Kidney epithelial cell (primary cell): ENCODE results near the gene UCP3. TPM values are rescaled to one million over a fixed set of nuclear protein-coding genes. Genes with fewer than 3 reads are reported as not detected.
A peak's percentile ranks its signal among the peaks of the same experiment; 100 is the strongest.

Experiments used
- DNase-seq: peaks from one replicate; pipeline ENCODE4 v3.0.0-alpha.2; 2010; ENCODE audit warnings: low read depth
- H3K27me3 ChIP-seq: 2 replicates; pipeline ENCODE4 v1.6.0; 2011; ENCODE audit warnings: low read length; ENCODE audit not compliant: control insufficient read depth, insufficient read depth
- H3K36me3 ChIP-seq: 2 replicates; pipeline ENCODE4 v1.5.1; 2011; ENCODE audit warnings: low read length; ENCODE audit not compliant: control insufficient read depth, insufficient read depth
- H3K4me3 ChIP-seq: 2 replicates; pipeline ENCODE4 v1.5.1; 2011; ENCODE audit warnings: low read depth, mild to moderate bottlenecking, control low read depth, low read length
- total RNA-seq: library from RNA; depleted of rRNA; stranded (reverse); fragments of >200 nt; gene quantifications from 2 replicates; pipeline ENCODE4 v1.2.3, GENCODE V29; 2015
- TF ChIP-seq, protein P1 (sequence below): IDR thresholded peaks from 2 replicates; pipeline ENCODE4 v1.5.1; 2011; ENCODE audit warnings: mild to moderate bottlenecking, moderate library complexity, low read length, control low read depth, inconsistent platforms; ENCODE audit not compliant: insufficient read depth, poor library complexity, severe bottlenecking

Gene UCP3
- total RNA-seq, 1 donor from 2014 or later: 0.84 TPM

DNA sequence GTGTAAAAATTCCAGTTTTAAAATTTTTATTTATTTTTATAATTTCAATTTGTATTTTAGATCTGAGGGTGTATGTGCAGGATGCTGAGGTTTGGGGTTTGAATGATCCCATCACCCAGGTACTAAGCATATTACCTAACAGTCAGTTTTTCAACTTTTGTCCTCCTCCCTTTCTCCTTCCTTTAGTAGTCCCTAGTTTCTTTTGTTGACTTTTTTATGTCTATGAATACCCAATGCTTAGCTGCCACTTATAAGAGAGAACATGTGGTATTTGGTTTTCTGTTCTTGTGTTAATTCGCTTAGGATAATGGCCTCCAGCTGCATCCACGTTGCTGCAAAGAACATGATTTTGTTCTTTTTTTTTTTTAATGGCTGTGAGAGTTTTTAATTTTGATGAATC lies 35.7 kb upstream of the UCP3 start:
- DNase-seq: no peak
- Histone ChIP-seq H3K36me3 (peaks cover 3% of the 10 kb centered on the region), H3K27me3 (no peaks in the 10 kb centered on the region), H3K4me3 (no peak overlapping the region)
- TF ChIP-seq, protein P1, sequence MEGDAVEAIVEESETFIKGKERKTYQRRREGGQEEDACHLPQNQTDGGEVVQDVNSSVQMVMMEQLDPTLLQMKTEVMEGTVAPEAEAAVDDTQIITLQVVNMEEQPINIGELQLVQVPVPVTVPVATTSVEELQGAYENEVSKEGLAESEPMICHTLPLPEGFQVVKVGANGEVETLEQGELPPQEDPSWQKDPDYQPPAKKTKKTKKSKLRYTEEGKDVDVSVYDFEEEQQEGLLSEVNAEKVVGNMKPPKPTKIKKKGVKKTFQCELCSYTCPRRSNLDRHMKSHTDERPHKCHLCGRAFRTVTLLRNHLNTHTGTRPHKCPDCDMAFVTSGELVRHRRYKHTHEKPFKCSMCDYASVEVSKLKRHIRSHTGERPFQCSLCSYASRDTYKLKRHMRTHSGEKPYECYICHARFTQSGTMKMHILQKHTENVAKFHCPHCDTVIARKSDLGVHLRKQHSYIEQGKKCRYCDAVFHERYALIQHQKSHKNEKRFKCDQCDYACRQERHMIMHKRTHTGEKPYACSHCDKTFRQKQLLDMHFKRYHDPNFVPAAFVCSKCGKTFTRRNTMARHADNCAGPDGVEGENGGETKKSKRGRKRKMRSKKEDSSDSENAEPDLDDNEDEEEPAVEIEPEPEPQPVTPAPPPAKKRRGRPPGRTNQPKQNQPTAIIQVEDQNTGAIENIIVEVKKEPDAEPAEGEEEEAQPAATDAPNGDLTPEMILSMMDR: no peak

DNA sequence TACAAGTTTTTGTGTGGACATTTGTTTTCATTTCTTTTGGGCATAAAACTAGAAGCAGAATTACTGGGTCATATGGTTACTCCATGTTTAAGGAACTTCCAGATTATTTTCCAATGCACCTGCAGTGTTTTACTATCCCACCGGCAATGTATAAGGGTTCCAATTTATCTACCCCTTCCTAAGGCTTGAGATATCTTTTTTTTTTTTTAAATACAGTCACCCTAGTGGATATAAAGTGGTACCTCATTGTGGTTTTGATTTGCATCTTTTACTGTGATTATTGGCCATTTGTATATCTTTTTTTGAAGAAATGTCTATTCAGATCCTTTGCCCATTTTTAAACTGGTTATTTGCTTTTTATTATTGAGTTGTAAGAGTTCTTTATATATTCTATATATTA lies 34.6 kb upstream of the UCP3 start:
- Histone ChIP-seq H3K27me3 (no peaks in the 10 kb centered on the region), H3K36me3 (peaks cover 3% of the 10 kb centered on the region), H3K4me3 (no peak overlapping the region)
- TF ChIP-seq, protein P1: no peak
- DNase-seq: no peak

DNA sequence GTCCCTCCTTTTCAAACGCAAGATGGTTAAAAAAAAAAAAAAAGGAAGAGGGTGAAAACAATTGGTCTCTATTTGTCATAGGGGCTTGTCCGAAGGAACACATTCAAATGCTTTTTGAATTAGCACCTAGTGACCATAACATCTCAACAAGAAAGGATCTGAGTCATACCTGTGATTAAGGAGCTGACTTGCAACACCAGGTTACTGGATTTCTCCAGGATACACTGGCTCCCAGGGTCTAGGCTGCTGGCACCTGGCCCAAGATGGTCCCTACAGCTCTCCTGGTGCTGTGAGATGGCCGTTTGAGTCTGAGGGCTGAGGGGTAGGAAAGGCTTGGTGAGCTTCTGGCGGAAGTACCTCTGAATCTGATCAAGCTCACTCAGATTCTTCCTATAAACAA lies 28.4 kb upstream of the UCP3 start:
- H3K4me3 ChIP-seq: no peak overlapping the region
- H3K36me3 ChIP-seq: peaks cover 2% of the 10 kb centered on the region
- TF ChIP-seq, protein P1: no peak
- no peaks in the 10 kb centered on the region for H3K27me3 ChIP-seq
- DNase-seq: peak; percentile 82

DNA sequence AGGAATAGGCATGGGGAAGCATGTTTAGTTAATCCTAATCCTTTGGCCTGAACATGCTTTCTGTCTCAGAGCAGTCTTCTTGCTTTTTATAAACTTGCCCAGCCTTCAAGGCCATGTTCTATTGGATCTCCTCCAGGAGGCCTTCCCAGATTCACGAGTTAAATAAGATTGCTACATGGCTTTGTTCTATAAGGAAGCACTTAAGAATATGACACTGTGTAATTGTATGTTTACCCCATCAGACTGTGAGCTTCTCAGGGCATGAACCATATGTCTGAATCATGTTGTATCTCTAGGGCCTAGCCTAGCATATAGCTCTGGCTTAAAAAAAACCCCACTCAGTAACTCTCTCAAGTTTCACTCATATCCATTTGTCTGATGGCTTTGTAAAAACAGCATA lies 26.4 kb upstream of the UCP3 start:
- TF ChIP-seq, protein P1: no peak
- no peak for DNase-seq
- peaks cover 2% of the 10 kb centered on the region for H3K36me3 ChIP-seq
- H3K4me3 ChIP-seq: no peak overlapping the region
- H3K27me3 ChIP-seq: no peaks in the 10 kb centered on the region

GRCh38 chr11:74033046-74033445 lies 24.2 kb upstream of the UCP3 start:
- DNase-seq: no peak
- Histone ChIP-seq H3K36me3 (peaks cover 2% of the 10 kb centered on the region), H3K27me3 (no peaks in the 10 kb centered on the region), H3K4me3 (no peak overlapping the region)
- TF ChIP-seq, protein P1: no peak
